ENCODE measurements around the gene FLRT1.
A peak's percentile ranks its signal among the peaks of the same experiment; 100 is the strongest.

Gene FLRT1, protein sequence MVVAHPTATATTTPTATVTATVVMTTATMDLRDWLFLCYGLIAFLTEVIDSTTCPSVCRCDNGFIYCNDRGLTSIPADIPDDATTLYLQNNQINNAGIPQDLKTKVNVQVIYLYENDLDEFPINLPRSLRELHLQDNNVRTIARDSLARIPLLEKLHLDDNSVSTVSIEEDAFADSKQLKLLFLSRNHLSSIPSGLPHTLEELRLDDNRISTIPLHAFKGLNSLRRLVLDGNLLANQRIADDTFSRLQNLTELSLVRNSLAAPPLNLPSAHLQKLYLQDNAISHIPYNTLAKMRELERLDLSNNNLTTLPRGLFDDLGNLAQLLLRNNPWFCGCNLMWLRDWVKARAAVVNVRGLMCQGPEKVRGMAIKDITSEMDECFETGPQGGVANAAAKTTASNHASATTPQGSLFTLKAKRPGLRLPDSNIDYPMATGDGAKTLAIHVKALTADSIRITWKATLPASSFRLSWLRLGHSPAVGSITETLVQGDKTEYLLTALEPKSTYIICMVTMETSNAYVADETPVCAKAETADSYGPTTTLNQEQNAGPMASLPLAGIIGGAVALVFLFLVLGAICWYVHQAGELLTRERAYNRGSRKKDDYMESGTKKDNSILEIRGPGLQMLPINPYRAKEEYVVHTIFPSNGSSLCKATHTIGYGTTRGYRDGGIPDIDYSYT

DNA sequence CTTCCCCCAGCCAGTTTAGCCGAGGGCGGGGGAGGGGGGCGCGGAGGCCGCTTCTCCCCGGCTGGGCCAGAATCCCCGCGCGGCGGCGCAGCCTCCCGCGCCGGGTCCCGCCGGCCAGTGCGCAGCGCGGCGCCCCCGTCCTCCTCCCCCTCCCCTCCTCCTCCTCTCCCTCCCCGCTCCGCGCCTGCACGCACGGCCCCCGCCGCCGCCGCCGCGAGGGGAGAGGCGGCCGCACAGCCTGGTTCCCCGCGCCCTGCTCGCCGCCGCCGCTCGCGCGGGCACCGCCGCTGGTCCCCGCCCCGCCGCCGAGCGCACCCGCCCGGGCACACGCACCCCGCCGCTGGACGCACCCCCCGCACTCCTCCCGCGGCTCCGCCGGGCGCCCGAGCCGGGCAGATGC lies at the start of gene FLRT1:
TSS of gene FLRT1 (plus strand) at position 356 of the 400 bp plus-strand sequence. CDS start 80,337 bp downstream, outside the sequence.
- DNase-seq (ENCODE audit: low spot score): peak; percentile 55

DNA sequence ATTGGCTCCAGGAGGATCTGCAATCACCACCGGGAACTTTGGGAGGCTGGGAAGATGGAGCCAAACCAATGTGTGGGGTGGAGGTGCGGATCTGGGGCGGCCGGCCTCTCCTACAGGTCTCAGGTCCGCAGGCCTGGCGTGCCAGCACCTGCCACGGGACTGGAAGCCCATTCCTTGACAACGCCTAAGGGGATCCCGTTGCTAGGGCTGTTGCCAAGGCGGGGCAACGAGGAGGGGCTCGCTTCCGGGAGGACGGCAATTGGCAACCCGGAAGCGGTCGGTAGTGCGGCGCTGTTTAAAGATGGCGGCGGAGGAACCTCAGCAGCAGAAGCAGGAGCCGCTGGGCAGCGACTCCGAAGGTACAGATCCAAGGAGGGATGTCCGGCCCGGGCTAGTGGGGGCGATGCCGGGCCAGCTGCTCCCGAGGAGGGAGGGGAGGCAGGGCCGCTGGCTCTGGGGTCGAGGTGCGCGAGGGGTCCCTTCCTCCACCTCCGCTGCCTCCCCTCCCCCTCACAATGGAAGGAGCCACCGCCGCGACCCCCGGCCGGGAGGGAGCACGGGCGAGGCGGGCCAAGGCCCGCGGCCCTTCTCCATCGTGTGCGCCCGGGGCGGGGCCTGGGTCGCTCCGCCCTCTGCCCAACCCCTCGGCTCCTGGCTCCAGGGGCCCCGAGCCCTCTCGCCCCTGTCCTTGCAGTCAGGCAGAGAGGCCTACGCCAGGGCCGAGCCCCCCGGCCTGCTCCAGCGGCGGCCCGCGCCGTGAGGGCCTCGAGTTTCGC lies 49.4 kb upstream of the FLRT1 start, which contains the start of gene OTUB1:
TSS of gene OTUB1 (plus strand) at position 283 of the 776 bp plus-strand sequence. CDS start at position 302, 19 bp downstream.
- DNase-seq (ENCODE audit: low spot score): peak; percentile 96

DNA sequence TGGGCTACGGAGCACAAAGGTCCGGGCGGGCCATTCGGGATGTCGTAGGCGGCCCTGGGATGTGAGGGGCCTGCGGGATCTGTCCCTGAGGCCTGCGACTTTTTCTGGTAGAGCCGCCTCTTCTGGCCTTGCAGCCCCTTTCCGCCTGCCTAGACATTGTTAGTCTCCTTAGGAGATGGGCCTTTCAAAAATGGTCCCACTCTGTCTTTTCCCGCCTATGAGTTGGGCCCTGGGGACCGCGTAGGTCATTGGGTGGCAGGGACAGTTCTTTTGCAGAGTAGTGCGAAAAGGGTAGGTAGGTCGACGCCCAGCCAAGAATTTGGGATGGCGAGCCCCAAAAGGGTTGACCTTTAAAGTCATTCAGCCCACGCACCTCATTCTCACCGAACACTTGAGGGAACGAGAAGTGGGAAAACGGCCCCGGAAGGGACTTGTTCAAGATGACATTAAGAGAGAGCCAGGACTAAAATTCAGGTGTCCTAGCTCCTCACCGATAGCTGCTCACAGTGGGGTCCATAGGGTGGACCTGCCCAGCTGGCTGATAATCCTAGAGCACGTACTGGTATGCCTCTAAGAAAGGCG lies 48.7 kb upstream of the FLRT1 start:
- DNase-seq (ENCODE audit: low spot score): no peak

DNA sequence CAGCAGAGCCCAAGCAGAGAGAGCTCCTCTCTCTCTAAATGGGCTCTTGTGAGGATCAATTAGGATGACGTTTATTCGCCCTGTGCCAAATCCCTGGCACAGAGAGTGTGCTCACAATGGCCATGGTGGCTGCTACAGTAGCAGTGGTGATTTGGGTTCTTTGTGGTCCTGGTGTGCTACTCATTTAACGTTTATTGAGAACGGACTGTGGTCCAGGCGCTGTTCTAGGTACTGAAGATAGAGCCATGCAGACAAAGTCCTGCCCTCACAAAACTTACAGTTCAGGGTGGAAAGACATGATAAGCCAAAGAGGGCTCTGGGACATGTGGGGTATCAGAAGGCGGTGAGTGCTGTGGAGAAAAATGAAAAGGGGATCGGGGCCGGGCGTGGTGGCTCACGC lies 44.2 kb upstream of the FLRT1 start:
- no peak for DNase-seq (ENCODE audit: low spot score)

DNA sequence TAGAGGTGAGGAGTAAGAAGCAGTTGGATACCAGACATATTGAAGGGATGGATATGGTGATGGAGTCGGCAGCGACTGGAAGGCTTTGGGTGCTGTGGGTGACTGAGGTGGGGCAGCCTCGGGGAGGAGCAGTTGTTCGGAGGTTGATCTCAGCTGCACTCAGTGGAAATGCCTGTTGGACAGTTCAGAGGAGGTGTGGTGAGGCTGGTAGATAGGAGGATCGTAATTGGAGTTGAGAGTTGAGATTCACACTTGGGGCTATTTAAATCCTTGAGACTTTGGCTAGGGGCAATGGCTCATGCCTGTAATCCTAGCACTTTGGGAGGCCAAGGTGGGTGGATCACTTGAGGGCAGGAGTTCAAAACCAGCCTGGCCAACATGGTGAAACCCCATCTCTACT lies 42.6 kb upstream of the FLRT1 start:
- no peak for DNase-seq (ENCODE audit: low spot score)

DNA sequence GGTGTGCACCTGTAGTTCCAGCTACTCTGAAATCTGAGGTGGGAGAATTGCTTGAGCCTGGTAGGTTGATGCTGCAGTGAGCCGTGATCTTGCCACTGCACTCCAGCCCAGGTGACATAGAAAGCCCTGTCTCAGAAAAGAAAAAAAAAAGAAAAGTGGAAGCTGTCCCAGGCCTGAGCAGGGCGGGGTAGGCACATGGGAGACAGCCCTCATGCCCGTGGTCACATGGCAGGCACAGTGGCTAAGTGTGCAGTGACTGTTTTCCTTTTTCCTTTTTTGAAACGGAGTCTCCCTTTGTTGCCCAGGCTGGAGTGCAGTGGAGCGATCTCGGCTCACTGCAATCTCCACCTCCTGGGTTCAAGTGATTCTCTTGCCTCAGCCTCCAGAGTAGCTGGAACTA lies 41.7 kb upstream of the FLRT1 start:
- no peak for DNase-seq (ENCODE audit: low spot score)

DNA sequence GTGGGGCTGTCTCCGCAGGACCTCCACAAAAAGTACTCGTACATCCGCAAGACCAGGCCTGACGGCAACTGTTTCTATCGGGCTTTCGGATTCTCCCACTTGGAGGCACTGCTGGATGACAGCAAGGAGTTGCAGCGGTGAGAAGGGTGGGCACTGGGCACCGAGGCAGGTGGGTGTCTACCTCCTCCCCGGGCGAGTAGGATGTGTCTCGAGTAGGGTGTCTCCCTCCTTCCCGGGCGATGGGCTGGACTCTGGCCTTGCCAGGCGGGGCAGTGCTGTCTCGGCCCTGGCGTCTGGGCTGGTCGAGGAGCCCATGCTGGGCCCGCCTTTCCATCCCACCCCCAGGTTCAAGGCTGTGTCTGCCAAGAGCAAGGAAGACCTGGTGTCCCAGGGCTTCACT lies 39.2 kb upstream of the FLRT1 start:
- no peak for DNase-seq (ENCODE audit: low spot score)

DNA sequence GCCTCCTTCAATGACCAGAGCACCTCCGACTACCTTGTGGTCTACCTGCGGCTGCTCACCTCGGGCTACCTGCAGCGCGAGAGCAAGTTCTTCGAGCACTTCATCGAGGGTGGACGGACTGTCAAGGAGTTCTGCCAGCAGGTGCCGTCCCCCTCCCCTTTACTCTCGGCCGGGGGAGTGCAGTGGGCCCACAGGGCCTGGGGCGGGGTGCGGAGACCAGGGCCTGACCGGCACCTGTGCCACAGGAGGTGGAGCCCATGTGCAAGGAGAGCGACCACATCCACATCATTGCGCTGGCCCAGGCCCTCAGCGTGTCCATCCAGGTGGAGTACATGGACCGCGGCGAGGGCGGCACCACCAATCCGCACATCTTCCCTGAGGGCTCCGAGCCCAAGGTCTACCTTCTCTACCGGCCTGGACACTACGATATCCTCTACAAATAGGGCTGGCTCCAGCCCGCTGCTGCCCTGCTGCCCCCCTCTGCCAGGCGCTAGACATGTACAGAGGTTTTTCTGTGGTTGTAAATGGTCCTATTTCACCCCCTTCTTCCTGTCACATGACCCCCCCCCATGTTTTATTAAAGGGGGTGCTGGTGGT lies 38.5 kb upstream of the FLRT1 start:
- no peak for DNase-seq (ENCODE audit: low spot score)

DNA sequence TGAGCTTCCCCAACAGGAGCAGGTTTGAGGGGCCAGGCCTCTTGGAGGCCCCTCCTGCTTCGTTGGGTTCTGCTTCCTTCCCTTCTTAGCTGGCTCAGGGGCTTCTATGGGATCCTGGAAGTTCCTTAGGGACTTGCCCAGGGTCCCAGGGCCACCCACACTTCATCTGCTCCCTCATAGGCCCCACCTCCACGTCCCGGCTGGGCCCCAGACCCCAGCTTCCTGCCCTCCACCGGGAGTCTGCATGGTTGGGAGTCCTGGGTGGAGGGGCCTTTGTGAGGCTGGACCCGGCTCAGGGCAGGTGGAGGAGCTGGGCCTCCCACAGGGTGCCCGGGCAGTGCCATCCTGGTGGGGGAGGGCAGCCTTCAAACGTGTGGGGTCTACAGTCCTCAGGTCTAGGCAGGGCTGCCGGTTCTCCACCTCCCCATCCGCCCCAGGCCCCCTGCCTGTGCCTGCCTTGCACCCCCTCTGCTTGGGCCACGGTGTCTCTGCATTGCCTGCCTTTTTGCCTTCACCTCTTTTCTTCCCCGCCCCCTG lies 37.9 kb upstream of the FLRT1 start:
- DNase-seq (ENCODE audit: low spot score): no peak

DNA sequence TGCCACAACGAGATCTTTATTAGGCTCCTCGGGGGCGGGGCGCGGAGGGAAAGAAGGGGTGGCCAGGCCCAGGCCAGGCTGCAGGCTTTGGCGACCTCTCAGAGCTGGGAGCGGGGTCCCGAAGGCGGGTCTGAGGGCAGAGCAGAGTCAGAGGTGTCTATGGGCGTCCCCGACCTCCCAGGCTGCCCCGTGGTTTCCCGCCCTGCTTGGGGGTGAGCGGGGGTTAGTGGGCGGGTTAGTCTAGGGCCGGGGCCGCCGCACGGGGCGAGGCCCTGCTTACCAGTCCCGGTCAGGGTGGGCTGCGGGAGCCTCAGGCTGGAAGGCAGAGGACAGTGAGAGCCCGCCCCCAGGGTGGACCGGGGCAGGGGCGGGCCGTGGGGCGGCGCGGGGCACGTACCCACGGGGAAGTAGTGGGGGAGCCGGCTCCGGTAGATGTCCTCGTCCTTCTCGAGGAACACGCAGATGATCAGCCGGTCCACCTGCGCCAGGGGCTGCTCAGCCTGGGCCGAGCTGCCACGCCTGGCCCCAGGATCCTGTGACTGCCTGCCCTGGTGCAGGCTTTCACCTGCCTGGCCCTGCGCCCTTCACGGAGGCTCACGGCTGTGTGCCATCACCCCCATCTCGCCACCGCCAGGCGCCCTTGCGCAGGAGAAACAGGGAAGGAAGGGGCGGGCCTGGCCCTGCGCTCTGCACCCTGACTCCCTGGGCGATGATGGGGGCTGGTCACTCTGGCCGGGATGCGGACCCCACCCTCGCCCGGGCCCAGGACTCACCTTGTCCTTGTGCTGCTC lies 37.0 kb upstream of the FLRT1 start:
- DNase-seq (ENCODE audit: low spot score): peak; percentile 85

DNA sequence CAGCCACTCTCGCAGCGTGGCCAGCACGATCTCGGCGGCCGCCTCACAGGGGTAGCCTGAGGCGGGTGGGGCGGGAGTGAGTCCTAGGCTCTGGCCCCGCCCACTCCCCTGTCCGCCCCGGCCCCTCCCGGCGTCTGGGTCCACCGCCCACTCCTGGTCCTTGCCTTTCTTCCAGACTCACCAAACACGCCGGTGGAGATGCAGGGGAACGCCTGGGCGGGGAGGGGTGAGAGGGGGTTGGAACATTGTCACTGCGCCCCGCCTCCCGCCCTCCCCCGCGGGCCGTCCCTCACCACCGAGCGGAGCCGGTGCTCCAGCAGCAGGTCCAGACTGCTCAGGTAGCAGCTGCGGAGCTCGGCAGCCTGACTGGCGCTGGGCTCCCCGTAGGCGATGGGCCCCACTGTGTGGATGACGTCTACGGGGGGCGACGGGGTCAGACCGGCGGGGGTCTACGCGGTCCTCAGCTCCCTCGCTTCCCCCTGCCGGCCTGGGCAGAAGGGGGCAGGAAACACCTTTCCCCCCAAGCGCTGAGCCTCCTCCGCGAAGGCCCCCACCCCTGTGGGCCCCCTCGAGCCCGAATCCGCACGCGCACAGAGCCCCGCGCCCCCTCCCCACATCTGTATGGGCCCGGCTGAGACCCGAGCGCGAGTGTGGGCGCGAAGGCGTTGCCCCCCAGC lies 36.2 kb upstream of the FLRT1 start:
- DNase-seq (ENCODE audit: low spot score): peak; percentile 92

DNA sequence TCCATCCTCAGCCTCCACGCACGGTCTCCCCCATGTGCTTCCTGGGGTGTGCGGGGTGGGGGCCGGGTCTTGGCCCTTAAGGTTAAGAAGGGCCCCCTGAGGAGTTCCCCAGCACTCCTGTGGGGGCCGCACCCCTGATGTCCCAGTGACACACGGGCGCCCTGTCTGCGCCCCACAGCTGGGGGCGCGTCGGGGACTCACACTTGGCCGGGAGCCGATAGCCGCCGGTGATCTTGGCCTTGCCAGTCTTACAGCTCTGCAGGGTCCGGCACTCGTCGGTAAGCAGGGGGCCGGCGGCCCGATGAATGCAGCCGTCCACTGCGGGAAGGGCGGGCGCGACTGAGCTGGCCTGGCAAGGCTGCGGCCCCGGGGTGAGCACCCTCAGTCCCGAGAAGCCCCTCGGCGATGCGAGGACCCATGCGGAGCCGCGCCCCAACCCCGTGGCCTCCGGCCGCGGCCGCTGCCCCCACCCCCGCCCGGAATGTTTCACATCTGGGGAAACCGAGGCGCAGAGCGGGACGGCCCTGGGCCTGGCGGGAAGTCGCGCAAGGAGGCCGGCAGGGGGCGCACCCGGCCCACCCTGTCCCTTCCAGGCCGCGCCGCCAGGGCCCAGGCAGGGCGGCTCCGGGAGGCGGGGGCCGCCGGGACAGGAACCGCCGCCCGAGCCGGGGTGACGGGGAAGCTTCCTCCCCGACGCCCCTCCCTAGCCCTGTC lies 35.5 kb upstream of the FLRT1 start:
- DNase-seq (ENCODE audit: low spot score): peak; percentile 96

DNA sequence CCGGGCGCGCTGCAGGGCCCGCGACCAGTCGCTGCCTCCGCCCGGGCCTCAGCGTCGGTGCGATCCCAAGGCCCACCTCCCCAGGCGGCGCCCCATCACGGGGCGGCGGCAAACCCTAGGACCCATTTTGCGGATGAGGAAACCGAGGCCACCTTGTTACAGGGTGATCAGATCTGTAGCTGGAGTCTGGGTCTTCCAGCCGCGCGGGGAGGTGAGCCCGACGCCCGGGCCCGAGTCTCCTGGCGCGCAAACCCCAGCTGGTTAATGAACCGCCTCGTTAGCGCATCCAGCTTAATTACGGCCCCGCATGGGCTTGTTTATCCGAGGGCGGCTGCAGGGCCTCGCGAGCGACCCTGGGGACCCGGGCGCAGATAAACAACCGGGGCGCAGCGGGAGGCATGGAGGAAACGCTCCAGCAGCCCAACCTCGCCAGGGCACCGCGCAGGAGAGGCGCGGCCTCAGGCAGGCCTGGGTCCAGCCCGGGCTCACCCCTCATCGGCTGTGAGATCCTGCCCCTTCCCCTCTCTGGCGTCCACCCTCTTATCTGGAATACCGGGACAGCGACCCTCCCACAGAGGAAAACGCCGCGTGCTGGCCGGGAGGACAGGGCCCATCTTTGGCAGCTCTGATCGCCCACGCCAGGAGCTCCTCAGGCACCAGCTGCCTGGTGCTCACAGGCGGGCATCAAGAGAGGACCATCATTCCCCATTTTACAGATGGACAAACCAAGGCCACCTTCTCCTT lies 34.8 kb upstream of the FLRT1 start:
- DNase-seq (ENCODE audit: low spot score): no peak

DNA sequence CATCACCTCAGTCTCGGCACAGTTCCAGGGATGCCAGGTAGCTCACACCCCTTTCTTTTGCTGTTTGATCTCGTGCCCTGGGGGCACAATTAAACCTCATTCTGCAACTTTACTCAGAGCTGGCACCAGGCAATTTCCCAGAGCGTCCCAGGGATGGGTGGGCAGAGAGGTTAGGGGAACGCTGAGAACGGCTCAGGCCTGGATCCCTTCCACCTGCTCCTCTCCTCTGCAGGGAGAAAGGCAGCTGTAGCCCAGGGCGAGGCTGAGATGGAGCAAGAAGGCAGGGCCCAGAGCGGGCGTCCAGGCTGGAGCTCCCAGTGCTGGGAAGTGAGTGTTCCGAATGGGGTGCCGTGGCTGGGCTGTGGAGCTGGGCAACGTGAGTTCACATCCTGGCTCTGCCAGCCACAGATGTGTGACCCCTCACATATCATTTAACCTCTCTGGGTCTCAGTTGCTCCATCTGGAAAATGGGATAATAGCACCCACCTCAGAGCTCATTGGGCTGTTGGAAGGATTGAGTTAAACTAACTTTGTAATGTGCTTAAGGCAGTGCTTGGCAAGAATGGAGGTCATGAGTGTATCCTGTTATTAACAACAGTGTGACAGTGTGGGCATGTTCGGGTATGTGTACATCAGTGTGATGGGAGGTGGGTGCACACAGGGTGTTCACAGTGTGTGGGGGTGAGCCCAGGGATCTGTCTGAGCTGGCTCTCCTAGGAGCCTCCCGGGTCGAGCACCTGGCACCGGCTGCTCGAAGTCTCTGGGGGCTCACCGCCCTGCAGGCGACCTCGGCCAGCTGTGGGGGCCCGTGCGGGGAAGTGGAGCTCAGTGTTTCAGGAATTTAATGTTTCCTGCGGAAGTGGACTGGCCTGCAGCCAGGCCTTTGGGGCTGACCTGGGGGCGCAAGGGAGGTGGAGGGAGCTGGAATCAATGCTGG lies 34.0 kb upstream of the FLRT1 start:
- DNase-seq (ENCODE audit: low spot score): no peak

DNA sequence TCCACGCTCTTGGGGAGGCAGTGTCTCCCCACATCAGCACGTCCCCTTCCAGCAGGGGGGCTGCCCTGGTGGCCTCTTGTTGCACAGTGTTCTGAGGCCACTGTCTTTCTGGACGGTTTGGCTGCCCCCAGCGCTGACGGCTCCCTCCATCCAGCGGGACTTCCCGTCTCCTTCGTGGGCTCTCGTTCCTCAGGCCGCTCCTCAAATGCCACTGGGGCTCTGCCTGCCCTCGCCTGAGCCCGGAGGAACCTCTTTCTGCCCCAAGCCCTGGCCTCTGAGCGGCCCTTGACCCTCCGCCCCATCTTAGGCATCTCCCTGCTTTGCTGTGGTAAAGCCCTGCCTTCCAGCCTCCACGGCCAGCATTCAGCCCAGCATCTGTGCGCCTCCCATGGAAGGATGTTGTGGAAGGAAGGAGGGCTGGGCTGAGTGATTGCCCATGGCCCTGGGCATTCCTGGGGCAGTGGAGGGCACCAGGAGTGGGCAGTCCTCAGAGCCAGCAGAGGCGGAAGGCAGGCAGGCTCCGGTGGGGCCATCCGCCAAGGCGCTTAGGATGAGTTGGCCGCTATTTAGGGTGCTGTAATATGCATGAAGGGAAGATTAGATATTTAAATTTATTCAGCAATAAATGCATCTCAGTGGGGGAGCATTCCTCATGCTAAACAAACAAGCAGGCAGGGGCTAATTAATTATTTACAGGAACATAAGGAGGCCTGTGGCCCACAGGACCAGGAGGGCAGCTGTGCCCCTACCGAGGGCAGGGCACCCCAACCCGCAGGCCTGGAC lies 31.7 kb upstream of the FLRT1 start:
- no peak for DNase-seq (ENCODE audit: low spot score)

DNA sequence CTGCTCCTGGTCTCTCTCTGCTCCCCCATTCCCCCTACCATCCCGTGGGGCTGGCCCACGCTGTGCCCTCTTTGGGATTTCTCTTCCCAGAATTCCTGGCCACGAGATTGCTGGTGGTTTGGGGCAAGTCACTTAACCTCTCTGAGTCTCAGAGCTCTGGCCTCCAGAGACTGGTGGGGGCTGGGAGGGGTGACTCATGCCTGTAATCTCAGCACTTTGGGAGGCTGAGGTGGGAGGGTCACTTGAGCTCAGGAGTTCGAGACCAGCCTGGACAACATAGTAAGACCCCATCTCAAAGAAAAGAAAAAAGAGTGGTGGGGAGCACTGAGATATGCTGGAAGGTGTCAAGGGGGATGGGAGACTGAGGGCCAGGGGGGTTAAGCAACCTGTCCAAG lies 31.1 kb upstream of the FLRT1 start:
- no peak for DNase-seq (ENCODE audit: low spot score)

DNA sequence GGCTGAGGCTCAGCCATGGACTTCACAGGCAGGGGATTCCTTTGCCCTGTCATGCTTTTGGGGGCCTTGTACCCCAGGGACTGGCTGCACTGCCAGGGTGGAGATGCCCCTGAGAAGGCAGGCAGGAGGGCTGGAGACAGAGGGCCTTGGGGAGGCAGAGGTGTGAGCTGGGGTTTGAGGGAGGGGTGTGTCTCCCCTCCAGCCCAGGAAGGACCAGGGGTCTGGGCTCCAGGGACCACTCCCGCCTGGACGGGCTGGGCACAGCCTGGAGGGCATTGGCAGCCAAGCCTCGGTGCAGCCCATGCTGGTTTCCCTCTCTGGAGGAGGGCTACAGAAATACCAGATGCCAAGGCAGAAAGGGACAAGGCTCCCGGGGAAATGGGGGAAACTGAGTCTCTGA lies 30.0 kb upstream of the FLRT1 start:
- no peak for DNase-seq (ENCODE audit: low spot score)
